Effector CD8-positive, alpha-beta T cell (primary cell): ENCODE data around the gene UTRN.
A peak's percentile ranks its signal among the peaks of the same experiment; 100 is the strongest.

Experiments
- DNase-seq: peaks from one replicate; lab custom pipeline; 2025; lab: John Stamatoyannopoulos, UW

The UTRN gene

DNA sequence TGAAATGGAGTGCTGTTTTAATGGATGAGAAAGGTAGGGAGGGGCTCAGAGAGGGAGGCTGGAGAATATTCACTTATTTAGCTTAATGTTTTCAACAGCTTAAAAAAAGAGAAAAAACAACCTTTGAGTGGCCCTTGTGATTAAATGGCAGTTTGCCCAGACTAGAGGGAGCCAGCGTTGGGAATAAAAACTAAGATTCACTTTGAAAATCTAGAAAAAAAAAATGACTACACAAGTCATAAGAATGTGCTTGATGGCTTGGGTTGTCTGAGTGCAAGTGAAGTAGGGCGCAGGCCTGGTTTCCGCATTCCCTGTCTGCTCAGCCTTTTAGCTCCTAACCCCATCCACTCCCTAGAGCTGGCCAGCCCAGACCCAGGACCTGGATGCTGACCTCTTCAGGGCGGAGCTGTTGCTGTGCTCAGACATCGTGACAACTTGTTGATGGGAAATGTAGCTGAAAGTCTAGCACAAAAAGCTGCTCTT, 28.9 kb downstream of the UTRN start:
- no peak for DNase-seq

DNA sequence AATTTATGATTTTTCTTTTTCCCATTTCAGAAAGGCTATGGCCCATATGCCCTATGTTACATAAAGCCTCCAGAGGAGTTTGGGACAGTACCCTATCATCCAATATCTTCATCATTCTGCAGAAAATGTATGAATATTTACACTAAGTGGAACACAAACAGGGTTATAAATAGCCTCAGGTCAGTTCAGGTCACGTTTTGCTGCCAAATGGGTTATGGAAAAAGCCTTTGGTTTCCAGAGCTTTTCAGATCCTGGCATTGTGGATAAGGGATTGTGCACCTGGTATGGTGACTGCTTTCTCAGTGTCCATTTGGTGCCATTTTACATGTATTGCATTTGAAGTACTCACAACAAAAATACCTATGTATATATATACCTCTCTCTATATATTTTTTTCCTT, 29.4 kb downstream of the UTRN start:
- DNase-seq, result no peak

DNA sequence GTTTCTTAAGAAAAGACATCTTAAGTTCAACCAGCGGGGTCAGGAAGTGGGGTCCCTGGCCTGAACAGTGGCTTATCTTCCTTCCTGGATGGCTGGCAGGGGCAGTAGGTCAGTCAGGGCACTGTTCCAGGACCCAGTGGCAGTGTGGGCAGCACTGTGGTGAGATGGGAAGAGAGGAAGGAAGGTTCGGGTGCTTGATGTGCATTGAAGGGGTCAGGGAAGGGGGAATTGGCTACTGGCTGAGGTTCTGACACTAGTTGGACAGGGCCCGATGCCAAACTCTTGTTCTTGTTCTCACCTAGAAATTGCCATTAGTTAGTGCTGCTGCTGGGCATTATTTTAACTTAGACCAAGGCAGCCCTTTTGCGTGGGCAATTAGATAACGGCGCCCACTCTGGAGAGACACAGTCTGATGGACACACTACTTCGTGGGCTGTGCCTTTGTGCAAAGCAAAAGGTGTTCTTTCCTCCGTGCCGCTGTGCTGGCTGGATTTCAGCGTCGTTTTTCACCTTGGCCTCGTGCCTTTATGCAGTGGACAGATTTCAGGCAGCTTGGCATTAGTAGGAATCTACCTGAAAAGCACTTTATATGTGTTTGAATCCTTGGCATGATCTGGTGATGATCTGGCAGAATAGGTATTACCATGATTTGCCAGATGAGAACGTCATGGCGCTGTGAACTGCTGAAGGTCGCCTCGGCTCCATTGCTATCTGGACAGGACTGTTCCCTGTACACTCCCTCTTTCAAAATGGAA, 30.3 kb downstream of the UTRN start:
- no peak for DNase-seq

DNA sequence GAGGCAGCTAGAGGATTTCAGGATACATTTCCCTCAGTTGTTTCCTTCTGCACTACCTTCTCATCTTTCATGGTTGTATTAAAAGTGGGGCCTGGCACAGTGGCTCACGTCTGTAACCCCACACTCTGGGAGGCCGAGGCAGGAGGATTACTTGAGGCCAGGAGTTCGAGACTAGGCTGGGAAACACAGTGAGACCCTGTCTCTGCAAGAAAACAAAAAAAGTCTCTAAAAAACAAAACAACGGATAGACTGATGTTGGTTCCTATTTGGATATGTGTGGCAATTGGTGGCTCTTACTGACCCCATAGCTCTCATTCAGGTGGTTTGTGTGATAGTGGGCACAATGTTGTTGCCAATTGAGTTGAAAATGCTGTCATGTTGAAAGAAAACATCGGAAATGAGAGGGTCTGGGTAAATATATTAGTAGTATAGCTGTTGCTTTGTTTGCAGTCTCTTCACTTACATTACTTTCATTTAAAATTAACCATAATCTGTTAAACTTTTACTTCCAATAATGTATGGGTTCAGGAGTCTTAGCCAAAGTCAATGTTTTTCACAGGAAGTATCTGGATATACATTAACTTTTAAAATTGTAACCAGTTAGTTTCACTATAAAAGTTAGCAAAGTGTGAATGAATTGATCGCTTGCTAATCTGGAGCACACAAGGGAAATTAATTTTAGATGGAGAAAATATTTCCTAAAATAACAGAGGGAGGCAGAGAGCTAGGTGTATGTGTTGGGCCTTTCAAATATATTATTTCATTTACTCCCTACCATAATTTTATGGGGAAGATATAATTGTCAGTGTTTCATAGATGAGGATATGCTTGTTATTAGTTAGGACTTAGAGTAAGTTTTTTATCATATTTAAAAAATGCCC, 31.1 kb downstream of the UTRN start:
- DNase-seq, result no peak

DNA sequence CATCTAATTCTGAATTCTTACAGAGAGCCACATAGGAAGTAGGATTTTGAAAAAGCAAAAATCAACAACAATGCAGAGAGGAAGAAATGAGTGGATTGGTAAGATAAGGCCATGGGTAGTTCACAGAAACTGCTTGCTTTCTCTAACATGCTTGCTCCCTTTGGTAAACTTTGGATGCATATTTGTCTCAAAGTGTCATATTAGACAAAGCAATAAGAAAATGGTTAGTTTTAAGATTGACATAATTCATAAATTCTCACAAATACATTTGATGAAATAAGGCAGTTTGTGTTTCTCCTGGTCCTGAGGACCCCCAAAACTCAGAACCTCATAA, 31.7 kb downstream of the UTRN start:
- no peak for DNase-seq

DNA sequence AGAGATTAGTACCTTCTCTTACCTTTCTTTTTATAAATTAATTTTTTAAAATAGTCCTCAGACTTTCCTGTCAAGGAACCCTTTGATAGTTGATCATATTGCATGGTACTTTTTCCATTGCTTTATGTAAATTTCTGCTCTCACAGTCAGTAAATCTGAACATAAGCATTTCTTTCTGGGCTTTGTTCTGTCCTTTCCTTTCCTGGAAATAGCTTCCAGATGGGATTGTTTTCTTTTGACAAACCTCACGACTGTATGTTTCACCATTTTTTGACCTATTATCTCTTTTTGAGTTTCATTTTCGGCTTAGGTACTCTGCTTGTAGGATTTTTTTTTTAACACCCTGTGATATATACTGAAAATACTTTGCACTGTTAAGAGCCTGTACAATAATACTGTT, 32.6 kb downstream of the UTRN start:
- no peak for DNase-seq

DNA sequence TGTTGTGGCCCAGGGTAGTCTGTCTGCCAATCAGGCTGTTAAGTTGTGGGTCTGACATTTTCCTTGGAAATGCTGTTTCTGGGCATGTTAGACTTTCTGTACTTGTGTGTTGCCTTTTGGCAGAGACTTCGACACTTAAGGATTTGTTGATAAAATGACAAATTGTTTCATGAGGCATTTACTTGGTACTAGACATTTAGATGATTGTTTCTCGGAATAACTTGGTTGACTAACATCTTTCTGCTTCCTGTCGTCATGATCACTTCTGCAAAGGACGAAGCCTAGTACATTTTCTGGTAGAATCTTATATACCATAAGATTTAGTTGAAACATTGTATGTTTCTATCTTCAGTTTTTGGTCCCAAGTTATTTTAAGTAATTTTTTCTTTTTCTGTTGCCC, 34.1 kb downstream of the UTRN start:
- no peak for DNase-seq

DNA sequence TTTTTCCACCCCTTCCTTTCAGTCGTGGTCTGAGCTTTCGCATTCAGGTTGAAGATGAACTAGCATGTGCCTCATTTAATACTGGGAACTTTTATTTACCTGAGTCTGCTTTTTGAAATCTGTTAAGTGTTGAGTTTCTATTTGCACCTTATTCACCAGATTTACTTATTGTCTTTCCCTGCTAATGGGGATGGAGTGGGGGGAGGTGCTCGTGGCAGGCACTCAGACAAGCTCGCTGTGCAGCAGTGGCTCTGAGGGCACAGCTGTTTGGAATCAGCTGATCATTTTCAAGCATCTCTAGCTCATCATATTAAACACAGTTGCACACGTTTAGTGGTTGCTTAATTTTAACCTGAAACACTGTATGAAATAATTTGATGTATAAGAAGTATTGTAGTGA, 35.6 kb downstream of the UTRN start:
- DNase-seq, result no peak

DNA sequence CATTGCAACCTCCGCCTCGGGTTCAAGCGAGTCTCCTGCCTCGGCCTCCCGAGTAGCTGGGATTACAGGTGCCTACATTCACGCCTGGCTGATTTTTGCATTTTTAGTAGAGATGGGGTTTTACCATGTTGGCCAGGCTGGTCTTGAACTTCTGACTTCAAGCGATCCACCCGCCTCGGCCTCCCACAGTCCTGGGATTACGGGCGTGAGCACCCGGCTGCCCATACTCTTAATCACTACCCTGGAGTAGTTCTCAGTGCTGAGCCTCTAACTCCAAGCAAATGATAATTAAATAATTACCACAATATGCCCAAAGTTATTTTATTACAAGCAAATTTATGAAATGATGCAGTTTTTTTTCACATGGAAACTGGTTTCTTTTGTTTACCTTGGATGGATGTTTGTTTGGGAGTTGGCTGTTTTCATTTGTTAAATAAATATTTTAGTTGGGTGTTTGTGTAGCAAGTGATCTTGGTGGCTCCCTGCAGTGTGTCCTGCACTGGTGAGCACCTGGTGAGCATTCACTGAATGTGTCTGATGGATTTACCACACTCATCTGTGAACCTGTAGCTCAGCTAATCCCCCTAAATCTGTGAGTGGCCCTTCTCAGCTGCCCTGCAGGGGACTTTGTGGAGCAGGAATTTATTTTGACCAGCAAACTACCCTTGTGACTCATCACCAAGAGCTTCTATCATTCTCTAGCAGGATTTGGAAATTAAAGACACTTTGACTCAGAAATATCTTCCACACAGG, 36.9 kb downstream of the UTRN start:
- DNase-seq, result no peak

DNA sequence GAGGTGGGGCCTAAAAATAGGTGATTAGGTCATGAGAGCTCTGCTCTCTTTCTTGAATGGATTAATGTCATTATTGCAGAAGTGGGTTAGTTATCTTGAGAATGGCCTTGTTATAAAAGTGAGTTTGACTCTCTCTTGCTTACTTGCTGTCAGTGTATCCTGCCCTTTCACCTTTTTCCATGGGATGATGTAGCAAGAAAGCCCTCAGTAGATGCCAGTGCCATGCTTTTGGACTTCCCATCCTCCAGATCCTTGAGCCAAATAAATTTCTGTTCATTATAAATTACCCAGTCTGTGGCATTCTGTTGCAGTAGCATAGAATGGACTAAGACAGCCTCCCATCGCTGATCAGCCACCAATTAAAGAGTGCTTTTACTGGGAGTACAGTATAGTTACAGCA, 40.1 kb downstream of the UTRN start:
- no peak for DNase-seq

DNA sequence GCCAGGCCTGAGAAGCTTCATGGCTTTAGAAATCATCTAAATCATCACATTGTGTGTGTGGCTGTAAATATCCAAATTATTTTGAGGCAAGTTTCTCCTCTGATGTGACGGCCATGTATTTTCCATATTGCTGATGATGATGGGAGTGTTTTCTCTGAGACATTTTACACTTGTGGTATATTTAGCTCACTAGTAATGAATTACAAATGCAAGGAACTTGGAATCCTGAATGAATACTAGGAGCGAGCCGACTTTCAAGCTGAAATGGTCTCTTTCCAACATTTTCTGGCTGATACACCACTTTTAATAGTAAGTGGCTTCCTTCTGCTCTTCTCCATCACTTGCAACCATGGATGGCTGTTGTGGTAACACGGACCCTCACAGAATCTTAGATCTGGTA, 41.3 kb downstream of the UTRN start:
- no peak for DNase-seq

DNA sequence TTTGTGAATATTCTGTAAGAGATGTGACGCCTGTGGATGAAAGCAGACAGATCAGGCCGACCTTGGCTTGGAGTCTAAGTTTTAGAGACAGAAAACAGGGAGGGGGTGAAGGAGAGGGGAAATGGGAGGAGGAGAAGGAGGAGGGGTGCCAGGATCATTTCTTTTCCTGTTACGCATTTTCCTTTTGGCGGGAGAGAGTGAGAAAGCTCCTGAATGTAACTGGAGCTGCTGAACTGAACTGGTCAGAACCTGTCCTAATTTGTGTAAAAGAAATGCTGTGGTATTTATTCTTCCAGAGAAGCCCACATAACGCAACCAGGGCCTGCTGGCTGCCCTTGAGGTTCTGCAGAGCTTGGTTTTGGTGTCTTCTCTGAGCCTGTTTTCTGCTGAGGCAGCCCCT, 41.9 kb downstream of the UTRN start:
- DNase-seq, result no peak

DNA sequence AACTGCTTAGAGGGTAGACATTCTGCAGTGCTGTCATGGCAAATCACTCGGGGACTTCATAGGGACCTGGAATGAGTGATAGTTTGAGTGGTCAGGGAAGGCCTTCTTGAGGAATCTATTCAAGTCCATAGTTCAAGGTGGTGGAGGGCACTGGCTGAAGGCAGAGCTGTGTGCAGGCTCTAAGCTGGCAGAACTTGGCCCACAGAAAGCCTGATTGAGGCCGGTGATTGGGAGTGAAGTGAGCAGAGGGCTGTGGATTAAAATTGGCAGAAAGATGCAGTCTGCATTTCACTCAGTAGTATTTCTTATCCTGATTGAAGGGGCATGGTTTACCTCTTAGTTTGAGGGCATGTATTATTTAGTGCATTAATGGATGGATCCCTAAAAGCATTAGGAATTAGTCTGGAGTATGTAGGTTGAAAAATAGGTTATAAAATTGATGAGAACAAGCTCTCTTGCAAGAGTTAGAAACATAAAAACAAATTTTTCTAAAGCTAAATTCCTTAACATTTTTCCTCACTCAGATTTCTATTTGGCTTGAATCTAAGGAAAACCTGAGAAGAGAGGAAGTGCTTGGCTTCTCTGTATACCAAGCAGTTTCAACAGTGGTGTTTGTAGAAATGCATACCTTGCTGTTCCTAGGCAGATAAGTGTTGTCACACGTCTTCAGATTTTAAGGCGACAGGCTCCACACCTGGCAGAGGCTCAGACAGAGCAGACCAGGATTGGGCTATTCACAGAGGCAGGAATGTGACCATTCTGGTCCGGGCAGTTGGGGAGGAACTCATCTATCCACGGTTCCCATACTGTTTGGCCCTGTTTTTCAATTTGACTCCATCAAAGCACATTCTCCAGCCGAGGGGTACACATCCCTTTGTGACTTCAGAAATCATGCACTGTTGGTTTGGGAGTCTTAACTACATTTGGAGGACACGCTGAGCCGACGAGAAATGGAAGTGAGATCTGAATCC, 45.2 kb downstream of the UTRN start:
- no peak for DNase-seq

DNA sequence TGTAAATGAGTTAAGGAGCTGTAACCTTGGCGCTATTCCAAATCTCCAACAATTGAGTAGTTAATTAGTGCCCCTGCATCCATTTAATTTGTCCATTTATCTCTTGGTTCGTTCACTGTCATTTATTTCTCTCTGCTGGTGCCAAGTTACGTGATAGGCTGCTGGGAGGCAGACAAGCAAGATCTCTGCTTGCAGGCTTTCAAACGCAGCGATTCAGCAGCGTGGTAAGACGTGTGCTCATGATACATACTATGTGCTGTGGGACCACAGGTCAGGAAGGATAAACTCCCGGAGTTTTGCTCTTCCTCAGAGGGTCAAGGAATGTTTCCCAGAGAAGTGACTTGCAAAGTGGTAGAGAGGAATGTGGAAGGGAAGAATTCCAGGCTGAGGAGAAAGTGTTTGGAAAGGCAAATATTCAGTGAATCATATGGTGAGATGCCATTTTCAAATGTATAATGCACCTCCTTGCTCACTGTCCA, 46.4 kb downstream of the UTRN start:
- no peak for DNase-seq

DNA sequence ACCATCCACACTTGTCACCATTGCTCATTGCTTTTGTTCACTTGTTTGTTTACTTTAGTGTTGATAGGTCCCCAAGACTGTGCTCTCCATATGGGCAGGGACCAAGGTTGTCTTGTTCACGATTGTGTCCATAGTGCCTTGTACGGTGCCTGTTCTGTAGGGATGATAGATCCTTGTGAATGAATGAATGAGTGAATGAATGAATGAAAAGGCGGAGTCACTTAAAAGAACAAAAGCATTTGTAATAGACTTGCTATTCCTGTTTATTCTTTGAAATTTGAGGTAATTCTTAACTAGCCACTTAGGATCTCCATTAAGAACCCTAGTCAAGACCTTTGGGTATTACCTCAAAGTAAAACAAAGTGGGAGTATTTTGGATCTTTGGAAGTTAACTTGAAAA, 47.0 kb downstream of the UTRN start:
- DNase-seq, result no peak

DNA sequence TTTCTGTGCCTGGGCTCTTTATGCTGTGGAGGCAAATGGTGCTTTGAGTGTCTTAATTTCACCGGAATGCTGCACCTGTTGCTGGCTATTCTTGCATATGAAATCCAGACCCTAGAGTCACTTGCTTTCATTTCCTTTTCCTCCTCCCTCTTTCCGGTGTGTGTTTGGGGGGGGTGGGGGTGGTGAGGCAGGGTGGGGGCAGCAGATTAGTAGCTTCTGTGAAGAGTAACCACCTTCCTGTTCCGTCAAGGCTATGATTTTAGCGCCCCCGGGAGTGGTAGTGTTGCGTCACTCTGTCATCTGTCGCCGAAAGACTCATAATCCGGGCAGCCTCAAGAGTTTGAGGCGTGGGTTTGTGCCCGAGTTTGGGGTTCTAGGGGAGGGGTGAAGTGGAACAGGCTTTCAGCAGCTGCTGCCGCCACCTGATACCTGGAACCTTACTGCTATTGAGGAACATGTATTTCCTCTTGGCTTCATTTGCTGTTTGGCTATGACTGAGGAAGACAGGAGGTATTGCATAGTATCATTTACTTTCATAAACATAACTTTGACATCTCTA, 49.1 kb downstream of the UTRN start:
- DNase-seq, result peak; percentile 58
